HG03280 (cell line): ENCODE results near the gene MAP3K5.
"Not testable (repeated sequence)": the region's sequence is repeated elsewhere in the genome, so short reads cannot be mapped to it uniquely, and the experiment has no call there.

Experiments
- ATAC-seq: cut with Tn5 transposase; IDR thresholded peaks from one replicate; pipeline ENCODE4 v1.9.1; 2021; ENCODE audit warnings: mild to moderate bottlenecking, moderate library complexity; ENCODE audit not compliant: unreplicated experiment

The MAP3K5 gene

GRCh38 chr6:136791296-136792094, 782 bp downstream of the MAP3K5 start:
- peak; percentile 30 for ATAC-seq

DNA sequence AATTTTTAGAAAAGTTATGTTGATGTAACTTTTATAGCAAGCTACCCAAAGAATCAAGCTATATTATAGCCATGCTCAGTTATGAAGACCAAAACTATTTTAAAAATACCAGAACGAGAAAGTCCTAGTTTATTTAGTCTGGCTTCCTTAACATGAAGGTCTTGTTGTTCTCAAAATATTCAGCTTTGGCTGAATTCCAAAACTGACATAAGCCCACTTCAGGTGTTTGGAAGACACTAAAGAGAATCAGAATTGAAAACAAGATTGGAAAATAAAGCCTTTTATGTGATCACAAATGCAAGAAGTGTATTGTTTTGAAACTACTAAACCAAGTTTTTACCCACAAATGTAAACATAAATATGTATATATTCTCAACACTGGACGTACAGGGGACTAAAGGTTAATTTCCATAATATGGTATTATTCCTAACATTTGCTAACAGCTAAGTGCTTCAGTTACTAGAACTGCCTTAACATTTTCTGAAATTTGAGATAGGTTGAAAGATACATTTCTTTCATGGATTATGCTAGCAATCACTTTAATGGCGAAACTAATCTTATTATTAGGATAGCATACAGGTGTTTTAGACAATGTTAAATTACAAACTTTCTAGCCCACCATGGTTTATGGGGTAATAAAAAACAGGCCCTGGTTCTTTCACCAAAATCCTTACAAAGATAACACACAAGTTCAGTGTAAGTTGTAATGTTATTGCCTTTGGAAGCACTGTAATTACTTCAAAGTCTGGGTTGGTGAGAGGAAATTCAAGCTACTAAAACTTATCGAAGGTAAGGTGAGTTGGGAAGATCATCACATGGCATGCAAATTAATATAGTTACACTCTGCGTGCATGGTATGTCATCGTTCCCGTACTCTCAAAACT, 1.6 kb downstream of the MAP3K5 start:
- ATAC-seq = no peak

DNA sequence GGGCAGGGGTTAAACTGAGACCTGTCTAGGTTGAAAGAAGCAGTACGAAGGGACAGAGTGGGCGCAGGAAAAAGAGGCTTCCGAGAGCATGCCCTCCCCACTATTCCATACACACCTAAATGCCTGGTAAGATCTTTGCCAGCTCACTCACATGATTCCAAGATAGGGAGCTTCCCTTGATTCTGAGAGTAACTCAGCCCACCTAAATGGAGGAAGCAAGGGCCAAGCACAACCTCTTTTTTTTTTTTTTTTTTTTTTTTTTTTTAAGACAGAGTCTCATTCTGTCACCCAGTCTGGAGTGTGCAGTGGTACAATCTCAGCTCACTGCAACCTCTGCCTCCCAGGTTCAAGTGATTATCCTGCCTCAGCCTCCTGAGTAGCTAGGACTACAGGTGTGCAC, 2.8 kb downstream of the MAP3K5 start:
- ATAC-seq = not testable (repeated sequence)

DNA sequence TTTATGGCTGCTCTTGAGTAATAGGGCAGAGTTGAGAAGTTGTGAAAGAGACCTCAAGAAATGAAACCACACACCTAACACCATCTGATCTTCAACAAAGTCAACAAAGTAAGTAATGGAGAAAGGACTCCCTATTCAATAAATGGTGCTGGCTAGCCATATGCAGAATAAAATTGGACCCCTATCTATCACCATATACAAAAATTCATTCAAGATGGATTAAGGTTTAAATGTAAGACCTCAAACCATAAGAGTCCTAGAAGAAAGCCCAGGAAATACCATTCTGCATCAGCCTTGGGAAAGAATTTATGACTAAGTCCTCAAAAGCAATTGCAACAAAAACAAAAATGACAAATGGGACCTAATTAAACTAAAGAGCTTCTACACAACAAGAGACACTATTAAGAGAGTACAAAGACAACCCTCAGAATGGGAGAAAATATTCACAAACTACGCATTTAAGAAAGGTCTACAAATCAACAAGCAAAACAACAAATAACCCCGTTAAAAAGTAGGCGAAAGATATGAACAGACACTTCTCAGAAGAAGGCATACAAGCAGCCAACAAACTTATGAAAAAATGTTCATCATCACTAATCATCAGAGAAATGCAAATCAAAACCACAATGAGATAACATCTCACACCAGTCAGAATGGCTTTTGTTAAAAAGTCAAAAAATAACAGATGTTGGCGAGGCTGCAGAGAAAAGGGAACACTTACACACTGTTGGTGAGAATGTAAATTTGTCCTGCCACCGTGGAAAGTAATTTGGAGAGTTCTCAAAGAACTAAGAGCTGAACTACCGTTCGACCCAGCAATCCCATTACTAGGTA, 4.0 kb downstream of the MAP3K5 start:
- ATAC-seq = no peak

DNA sequence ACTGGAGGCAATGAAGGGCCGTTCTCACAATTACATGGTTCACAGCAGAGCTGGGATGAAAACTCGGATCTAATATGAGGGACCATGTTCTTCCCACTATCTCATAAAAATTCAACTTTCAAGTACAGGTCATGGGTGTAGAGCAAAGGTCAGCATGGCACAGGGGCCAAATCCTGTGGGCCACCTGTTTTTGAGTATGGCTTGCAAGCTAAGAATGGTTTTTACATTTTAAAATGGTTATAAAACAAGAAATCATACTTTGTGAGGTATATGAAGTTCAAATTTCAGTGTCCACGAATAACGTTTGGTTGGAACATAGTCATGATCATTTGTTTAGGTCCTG, 4.6 kb downstream of the MAP3K5 start:
- no peak for ATAC-seq

DNA sequence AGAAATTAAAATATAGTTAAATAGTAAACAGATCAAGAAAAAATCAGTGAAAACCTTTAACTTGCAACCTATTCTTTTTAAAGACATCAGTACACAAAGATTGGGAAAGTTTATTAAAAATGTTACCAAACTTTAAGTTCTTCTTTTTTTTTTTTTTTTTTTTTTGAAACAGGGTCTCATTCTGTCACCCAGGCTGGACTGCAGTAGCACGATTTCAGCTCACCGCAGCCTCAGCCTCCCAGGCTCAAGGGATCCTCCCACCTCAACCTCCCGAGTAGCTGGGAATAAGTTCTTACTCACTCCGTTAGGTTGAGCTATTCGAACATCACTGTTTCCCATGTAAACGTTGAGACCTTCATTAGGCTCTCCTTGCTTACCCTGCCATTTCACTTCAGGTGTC, 5.6 kb downstream of the MAP3K5 start:
- ATAC-seq = no peak

DNA sequence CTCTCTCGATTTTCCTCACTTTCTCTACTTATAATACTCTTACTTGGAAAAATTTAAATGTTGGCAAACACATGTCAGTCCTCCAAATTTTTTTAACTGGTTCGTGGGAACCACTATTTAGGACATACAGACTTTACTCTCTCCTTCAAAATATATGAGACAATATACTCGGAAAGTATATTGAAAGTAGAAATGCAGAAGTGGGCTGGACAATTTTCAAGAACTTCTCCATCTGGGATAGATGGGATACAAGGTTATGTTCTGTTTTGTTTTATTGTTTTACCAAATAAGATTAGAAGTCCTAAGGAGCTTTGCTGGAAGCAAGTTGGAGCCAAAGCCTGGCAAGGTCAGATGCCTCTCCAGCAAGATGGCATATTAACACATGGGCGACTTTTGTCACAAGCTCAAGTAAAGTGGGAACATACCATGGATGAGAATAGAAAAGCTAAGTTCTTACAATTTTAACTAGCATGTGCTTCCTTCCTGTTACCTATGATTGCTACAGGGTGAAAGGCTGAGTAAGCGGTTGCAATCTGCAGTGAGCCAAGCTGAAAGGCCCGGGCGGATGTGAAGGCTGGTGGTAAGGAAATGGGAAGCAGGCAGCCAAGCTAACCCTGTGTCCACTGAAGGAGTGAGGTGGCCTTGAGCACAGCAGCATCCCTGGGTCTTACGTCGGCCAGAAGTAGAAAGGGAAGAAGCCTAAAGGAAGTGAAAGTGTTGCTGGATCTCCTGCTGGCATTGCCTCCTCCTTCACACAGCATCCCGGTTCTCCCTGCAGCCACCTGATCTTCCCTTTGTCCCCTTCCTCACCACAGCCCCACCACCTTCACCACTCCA, 7.1 kb downstream of the MAP3K5 start:
- ATAC-seq = no peak

DNA sequence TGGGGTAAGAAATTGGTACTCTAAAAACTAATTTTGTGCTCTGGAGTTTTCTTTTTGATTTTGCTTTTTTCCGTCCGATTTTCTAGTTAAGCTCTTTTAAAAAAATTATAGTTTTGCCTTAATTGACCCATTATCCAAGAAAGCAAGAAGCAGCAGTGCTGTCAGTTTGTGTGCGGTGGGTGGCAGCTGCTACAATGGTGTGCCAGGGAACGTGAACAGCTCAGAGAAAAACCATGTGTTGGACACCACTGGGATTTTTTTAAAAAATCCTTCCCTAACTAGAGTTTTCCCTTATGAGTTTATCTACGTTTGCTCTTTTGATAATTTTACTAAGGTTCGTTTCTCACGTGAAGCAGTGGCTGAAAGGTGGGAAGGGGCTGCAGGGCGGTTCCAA, 8.0 kb downstream of the MAP3K5 start:
- no peak for ATAC-seq

DNA sequence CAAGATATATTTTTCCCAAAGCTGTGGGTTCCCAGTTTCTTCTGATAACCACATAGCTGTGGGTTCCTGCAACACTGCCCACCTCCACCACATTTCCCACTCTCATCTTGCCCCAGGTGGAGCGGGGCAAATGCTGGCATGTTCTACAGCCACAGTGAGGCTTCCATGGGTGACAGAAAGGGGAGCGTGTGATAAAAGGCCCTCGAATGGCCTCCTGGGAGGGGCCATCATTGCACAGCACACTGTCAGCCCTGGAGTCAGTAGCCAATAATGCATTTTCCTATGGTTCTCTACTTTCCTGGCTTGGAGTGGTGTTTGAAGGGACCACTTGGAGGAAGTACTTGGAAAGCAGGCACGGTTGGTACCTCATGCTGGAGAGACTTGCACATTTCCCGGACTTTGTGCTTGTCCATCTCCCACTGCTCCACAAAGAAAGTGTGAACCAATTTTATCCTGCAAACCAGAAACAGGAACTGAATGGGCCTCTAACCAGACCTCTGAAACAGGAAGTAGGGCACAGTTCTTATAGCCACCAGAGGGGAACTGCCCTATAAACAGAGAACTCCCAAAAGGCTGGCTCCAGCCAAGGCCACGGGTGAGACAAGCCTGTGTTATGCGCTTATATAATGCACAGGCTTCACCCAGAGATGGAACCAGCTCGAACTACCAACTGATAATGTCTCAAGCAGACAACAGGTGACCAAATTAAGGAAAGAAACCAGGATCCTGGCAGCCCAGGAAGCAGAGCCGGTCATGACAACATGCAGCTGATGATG, 8.6 kb downstream of the MAP3K5 start:
- peak; percentile 60 for ATAC-seq

GRCh38 chr6:136783021-136783420, 9.3 kb downstream of the MAP3K5 start:
- no peak for ATAC-seq

DNA sequence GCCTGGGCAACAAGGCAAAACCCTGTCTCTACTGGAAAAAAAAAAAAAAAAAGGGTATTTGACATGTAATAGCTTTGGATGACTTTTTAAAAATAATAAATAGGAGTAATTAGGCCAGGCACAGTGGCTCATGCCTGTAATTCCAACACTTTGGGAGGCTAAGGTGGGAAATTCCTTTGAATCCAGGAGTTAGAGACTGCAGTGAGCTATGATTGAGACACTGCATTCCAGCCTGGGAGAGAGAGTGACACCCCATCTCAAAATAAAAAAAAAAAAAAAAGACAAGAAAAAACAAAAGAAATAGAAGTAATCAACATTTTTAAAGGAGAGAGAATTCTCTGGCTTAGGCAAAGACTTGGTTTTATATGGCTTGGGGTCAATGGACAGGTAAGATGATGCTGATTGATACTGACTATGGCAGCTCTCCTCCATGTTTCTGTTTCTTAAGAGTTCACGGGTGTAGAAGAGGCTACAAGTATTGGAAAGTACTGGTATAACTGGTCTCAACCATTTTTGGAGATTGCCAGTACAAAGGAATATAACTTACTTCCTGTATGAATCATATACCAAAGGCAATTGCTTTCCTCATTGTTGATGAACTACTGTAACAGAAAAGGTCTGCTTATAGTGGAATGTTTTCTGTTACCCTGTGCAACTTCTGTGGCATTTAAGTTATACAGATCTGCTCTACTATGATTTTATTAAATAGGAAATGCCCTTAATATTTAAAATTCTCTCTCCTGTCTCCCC, 10.1 kb downstream of the MAP3K5 start:
- ATAC-seq = no peak

DNA sequence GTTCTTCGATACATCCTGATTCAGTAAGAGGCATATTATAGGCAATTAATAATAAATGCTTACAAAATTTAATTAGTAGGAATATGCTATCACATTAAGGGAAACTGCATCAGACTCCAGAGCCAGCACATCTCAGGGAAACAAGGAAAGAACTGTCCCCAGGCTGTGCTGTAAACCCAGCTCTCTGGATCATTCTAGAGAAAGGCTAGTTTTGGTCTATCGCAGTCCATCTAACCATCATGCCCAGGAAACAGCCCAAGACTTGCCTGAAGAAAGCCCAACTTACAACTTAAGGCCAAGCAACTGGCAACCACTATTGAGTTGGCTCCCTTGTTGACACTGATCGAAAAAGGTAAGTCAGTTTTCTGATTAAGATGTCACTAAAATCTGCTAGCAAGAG, 11.3 kb downstream of the MAP3K5 start:
- ATAC-seq = no peak

DNA sequence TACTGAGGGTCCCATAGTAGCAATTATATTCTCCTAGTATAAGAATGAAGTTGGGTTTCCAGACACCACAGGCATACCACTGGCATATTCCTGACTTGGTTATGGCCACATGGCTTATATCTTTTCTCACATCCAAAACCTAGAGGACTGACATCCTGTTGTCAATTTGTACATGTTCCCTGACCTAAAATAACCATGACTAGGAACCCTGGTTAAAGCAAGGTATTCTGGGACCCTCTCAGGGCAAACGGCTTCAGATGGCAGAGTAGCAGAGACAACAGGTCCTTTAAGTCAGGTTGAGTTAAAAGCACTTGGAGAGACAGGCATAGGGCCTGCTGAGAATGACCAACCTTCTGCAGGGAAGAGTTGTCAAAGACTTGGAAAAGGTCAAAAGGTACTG, 12.6 kb downstream of the MAP3K5 start:
- no peak for ATAC-seq

- no peak for ATAC-seq
Observed at GRCh38 chr6:136777651-136778050, 14.6 kb downstream of the MAP3K5 start.

GRCh38 chr6:136775548-136775947, 16.7 kb downstream of the MAP3K5 start:
- no peak for ATAC-seq

- ATAC-seq = no peak
Observed at GRCh38 chr6:136775081-136775480, 17.2 kb downstream of the MAP3K5 start.

DNA sequence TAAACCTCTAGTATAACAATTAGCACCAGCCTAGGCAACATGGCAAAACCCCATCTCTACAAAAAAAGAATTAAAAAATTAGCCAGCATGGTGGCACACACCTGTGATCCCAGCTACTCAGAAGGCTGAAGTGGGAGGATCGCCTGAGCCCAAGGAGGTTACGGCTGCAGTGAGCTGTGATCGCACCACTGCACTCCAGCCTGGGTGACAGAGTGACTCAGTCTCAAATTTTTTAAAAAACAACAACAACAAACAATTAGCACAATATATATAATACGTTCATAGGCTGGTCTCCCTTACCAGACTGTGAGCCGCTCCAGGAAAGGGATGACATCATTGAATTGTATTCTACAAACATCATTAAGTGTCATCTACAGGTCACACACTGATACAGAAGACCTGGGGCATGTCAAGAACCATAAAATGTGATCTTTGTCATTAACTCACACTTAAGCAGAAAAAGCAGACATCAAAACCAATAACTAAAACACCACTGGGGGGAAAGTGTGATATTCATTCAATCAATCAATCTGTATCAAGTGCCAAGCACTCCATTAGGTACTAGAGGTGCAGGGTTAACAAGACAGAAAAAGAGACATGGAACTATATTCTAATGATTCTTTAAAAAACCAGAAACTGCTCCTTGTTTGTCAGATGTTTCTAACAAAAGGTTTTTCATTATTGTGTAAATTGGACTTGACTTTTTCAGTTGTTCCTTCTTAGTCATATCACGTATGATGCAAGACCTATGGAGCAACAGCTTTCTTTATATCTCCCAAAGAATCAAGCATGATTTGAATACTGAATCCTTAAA, 17.8 kb downstream of the MAP3K5 start:
- no peak for ATAC-seq

DNA sequence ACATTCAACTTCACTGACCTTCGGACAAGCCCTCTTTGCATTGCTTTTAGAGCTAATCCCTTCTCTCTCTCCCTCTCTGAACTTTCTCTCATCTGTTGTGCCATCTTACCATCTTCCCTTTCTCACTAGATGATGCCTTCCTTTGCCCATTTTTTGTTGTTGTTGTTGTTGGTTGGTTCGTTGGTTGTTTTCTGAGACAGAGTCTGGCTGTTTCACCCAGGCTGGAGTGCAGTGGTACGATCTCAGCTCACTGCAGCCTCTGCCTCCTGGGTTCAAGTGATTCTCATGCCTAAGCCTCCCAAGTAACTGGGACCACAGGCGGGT, 18.8 kb downstream of the MAP3K5 start:
- no peak for ATAC-seq
